Tibial artery (tissue), 4 donors: ENCODE results near the gene MAN2A1.

Source experiments
- DNase-seq, 2 donors: peaks; one replicate each; pipeline ENCODE4 v3.0.0-alpha.2; 2019
- H3K27ac ChIP-seq, 2 donors: fragments of 200-600 bp; sonication (generic) in 1 of 2; 1 replicate in 1 of 2; 2 replicates in 1 of 2; pipeline ENCODE4 v1.5.1; 2018 to 2019; ENCODE audit warnings: mild to moderate bottlenecking in 1 of 2
- H3K27me3 ChIP-seq, 2 donors: fragments of 200-600 bp; sonication (generic) in 1 of 2; one replicate each; pipeline versions ENCODE4 v1.5.1 to v1.6.0; 2016 to 2019
- H3K36me3 ChIP-seq, 3 donors: fragments of 200-600 bp; sonication (generic) in 2 of 3; one replicate each; pipeline ENCODE4 v1.5.1; 2016 to 2019; ENCODE audit warnings: mild to moderate bottlenecking in 2 of 3
- H3K4me1 ChIP-seq, 4 donors: fragments of 200-600 bp; sonication (generic) in 2 of 4; 1 replicate in 3 of 4; 2 replicates in 1 of 4; pipeline ENCODE4 v1.5.1; 2016 to 2019
- H3K4me3 ChIP-seq, 2 donors: fragments of 200-600 bp; sonication (generic) in 1 of 2; 1 replicate in 1 of 2; 2 replicates in 1 of 2; pipeline ENCODE4 v1.5.1; 2018 to 2019; ENCODE audit warnings: mild to moderate bottlenecking in 2 of 2
- H3K9me3 ChIP-seq, 3 donors: fragments of 200-600 bp; sonication (generic) in 1 of 3; one replicate each; pipeline ENCODE4 v1.5.1; 2016 to 2019
- intact Hi-C: fragments of 100-400 bp; cut with DNase I; formaldehyde crosslinking; loops from one replicate; pipeline ENCODE4 v1.15.0; 2023; ENCODE audit warnings: low total_unique reads
- TF ChIP-seq, protein P1 (sequence below), 2 experiments: fragments of 200-600 bp in 1 of 2; fragments of 450-650 bp in 1 of 2; IDR thresholded peaks; one replicate each; pipeline ENCODE4 v1.5.1; 2017 to 2019; ENCODE audit warnings: antibody characterized with exemption in 2 of 2, mild to moderate bottlenecking in 1 of 2, moderate library complexity in 1 of 2

The MAN2A1 gene

DNA sequence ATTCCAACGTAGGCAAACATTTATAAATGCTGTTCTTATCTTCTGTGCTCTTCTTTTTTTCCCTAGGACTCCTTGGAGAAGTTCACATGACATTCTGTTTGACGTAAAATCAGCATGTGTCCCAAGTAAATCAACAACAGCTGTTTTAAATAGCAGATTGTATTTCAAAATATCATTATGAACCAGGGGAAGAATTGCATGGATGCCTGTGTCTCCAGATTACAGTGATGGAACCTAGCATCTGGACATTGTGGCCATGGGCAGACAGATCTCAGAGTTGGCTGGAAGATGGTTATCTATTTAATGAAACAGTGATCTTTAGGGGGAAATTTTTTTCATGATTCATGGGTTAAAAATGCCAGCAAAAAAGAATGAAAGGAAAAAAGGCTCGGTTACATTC lies 222.0 kb downstream of the MAN2A1 start:
- DNase-seq: no peak
- H3K27me3 ChIP-seq: no peaks in the 10 kb centered on the region
- intact Hi-C loops: no loop called here
- H3K36me3 ChIP-seq: no peaks in the 10 kb centered on the region
- H3K9me3 ChIP-seq: no peaks in the 10 kb centered on the region
- H3K27ac ChIP-seq: no peak overlapping the region
- TF ChIP-seq, protein P1, sequence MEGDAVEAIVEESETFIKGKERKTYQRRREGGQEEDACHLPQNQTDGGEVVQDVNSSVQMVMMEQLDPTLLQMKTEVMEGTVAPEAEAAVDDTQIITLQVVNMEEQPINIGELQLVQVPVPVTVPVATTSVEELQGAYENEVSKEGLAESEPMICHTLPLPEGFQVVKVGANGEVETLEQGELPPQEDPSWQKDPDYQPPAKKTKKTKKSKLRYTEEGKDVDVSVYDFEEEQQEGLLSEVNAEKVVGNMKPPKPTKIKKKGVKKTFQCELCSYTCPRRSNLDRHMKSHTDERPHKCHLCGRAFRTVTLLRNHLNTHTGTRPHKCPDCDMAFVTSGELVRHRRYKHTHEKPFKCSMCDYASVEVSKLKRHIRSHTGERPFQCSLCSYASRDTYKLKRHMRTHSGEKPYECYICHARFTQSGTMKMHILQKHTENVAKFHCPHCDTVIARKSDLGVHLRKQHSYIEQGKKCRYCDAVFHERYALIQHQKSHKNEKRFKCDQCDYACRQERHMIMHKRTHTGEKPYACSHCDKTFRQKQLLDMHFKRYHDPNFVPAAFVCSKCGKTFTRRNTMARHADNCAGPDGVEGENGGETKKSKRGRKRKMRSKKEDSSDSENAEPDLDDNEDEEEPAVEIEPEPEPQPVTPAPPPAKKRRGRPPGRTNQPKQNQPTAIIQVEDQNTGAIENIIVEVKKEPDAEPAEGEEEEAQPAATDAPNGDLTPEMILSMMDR (IDR thresholded peaks at IDR 0.05): no peak
- no peak overlapping the region for H3K4me3 ChIP-seq
- H3K4me1 ChIP-seq: peaks cover 0 to 7% (median 0%) of the 10 kb centered on the region in 4 donors

DNA sequence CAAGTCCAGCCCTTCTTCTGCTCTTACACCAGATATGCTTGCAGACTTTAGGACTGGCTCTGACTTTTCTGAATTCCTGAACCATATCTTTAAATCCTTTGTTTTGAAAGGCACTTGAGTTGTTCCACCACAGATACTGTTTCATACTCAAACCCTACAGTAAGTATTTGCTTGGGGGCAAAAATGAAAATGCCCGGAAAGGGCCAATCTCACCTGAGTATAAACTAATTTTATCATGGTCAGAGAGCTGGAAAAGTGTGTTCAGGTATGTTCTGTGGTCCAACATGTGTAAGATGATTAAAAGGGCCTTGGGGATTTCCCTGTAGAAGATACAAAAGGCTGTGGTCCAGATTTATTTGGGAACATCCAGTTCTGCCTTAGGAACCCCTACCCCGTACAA lies 225.2 kb downstream of the MAN2A1 start:
- intact Hi-C loops: no loop called here
- no peaks in the 10 kb centered on the region for H3K4me1 ChIP-seq
- no peak for DNase-seq
- H3K27ac ChIP-seq: no peak overlapping the region
- H3K27me3 ChIP-seq: no peaks in the 10 kb centered on the region
- TF ChIP-seq, protein P1 (IDR thresholded peaks at IDR 0.05): no peak
- no peak overlapping the region for H3K4me3 ChIP-seq
- H3K36me3 ChIP-seq: no peaks in the 10 kb centered on the region
- no peaks in the 10 kb centered on the region for H3K9me3 ChIP-seq

DNA sequence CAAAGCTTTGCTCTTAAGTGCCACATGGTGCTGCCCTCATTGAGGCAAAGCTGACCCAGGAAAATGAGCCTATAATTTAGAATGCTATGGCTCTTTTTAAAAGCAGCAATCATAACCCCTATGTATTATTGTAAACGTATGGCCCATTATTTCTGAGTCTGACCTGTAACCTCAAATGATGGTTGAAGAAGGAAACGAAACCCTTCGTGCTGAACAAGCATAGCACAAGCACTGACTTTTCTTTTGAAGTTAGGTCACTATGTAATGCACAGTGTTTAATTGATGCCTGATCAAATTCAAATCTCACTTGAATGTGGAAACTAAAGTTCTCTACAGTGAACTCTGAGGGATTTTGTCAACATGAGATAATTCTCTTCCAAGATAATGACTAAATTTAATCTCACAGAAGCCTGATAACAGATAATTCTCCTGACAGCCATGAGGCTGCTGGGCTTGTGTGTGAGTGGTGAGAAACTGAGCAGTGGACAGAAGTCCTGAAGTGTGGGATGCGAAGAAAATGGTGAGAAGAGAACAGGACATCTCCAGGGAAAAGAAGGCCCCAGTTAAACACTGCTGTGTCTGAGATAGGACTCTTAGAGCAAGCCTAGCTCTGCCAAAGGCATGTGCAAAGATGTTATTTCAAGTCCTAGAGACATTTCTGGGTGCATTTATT lies 226.9 kb downstream of the MAN2A1 start:
- no peak overlapping the region for H3K27ac ChIP-seq
- H3K9me3 ChIP-seq: no peaks in the 10 kb centered on the region
- H3K27me3 ChIP-seq: no peaks in the 10 kb centered on the region
- DNase-seq: no peak
- intact Hi-C loops: no loop called here
- H3K4me1 ChIP-seq: peaks cover 0 to under 1% (median 0%) of the 10 kb centered on the region in 4 donors
- no peaks in the 10 kb centered on the region for H3K36me3 ChIP-seq
- H3K4me3 ChIP-seq: no peak overlapping the region
- TF ChIP-seq, protein P1 (IDR thresholded peaks at IDR 0.05): no peak
